Activated T-cell treated with anti-CD3 and anti-CD28 coated beads, Interleukin-2, amount 50 U/mL, for 4 hours (primary cell): ENCODE data around the gene TREM1. TPM values are rescaled to one million over a fixed set of nuclear protein-coding genes. Genes with fewer than 3 reads are reported as not detected.
A peak's percentile ranks its signal among the peaks of the same experiment; 100 is the strongest.

ENCODE experiments used
- ATAC-seq, 2 donors: fragments of 200-7000 bp; cut with Tn5 transposase; one replicate each; pipeline ENCODE4 v1.10.0; 2021
- DNase-seq: peaks from one replicate; pipeline ENCODE4 v3.0.0-alpha.2; 2020
- H3K27me3 Mint-ChIP-seq: one replicate; pipeline ENCODE4 v1.8.0; 2021; ENCODE audit warnings: low read depth, mixed read lengths
- H3K36me3 Mint-ChIP-seq: one replicate; pipeline ENCODE4 v1.8.0; 2022; ENCODE audit warnings: mixed read lengths; ENCODE audit not compliant: insufficient read depth
- H3K4me1 Mint-ChIP-seq: one replicate; pipeline ENCODE4 v1.8.0; 2021; ENCODE audit warnings: low read depth, mixed read lengths
- H3K4me3 Mint-ChIP-seq: one replicate; pipeline ENCODE4 v1.8.0; 2021; ENCODE audit warnings: mild to moderate bottlenecking, moderate library complexity, mixed read lengths
- H3K9me3 Mint-ChIP-seq: one replicate; pipeline ENCODE4 v1.8.0; 2021; ENCODE audit warnings: mixed read lengths
- total RNA-seq, 3 donors: library from RNA; stranded (reverse); gene quantifications; one replicate each; pipeline ENCODE4 v1.2.1, GENCODE V29; 2021

Gene TREM1
- total RNA-seq, result not detected

- ATAC-seq (no peak), DNase-seq (no peak)
These were observed at the start of gene TREM1 for GRCh38 chr6:41286544-41287346. Gene TREM1, minus strand, starts transcription at chr6:41286682. Its CDS starts 27 bp downstream, at chr6:41286655.

GRCh38 chr6:41335943-41336342 is 49.5 kb upstream of the TREM1 start:
- H3K27me3 Mint-ChIP-seq, result no peaks in the 10 kb centered on the region

More at GRCh38 chr6:41286544-41287346, at the start of gene TREM1:
- Mint-ChIP-seq H3K4me3 (no peak within 1 kb of the TSS), H3K9me3 (no peaks in the 10 kb centered on the region), H3K36me3 (no peaks in the 10 kb centered on the region), H3K27me3 (peaks cover 5% of the 10 kb centered on the region), H3K4me1 (peaks cover 5% of the 10 kb centered on the region)

GRCh38 chr6:41335296-41335695 is 48.8 kb upstream of the TREM1 start, which contains the start of gene NCR2:
Gene NCR2, plus strand, starts transcription at chr6:41335608. Its CDS starts 269 bp downstream, at chr6:41335877.
- Mint-ChIP-seq H3K4me1 (peaks cover 42% of the 10 kb centered on the region), H3K36me3 (no peaks in the 10 kb centered on the region), H3K4me3 (peak within 1 kb of the TSS; percentile 35), H3K27me3 (no peaks in the 10 kb centered on the region), H3K9me3 (no peaks in the 10 kb centered on the region)
- ATAC-seq (no peak), DNase-seq (no peak)

More at GRCh38 chr6:41335943-41336342, 49.5 kb upstream of the TREM1 start:
- Mint-ChIP-seq H3K9me3 (no peaks in the 10 kb centered on the region), H3K4me3 (no peak overlapping the region), H3K4me1 (peaks cover 42% of the 10 kb centered on the region), H3K36me3 (no peaks in the 10 kb centered on the region)
- no peak for ATAC-seq
- no peak for DNase-seq

- Mint-ChIP-seq H3K27me3 (no peaks in the 10 kb centered on the region), H3K9me3 (no peaks in the 10 kb centered on the region), H3K4me3 (no peak overlapping the region), H3K36me3 (no peaks in the 10 kb centered on the region), H3K4me1 (peaks cover 42% of the 10 kb centered on the region)
- no peak for DNase-seq
- no peak for ATAC-seq
These were observed 48.1 kb upstream of the TREM1 start for GRCh38 chr6:41334482-41335040.

- Mint-ChIP-seq H3K9me3 (no peaks in the 10 kb centered on the region), H3K4me1 (peaks cover 42% of the 10 kb centered on the region), H3K27me3 (peaks cover 2% of the 10 kb centered on the region), H3K4me3 (no peak overlapping the region), H3K36me3 (no peaks in the 10 kb centered on the region)
- ATAC-seq (no peak), DNase-seq (no peak)
These were observed 46.6 kb upstream of the TREM1 start for GRCh38 chr6:41332842-41333736.

- ATAC-seq (no peak), DNase-seq (no peak)
- Mint-ChIP-seq H3K27me3 (peaks cover 5% of the 10 kb centered on the region), H3K36me3 (no peaks in the 10 kb centered on the region), H3K4me1 (peaks cover 42% of the 10 kb centered on the region), H3K9me3 (no peaks in the 10 kb centered on the region), H3K4me3 (no peak overlapping the region)
These were observed 45.8 kb upstream of the TREM1 start for GRCh38 chr6:41332241-41332640.

GRCh38 chr6:41331401-41332150 is 45.1 kb upstream of the TREM1 start:
- no peak for DNase-seq
- no peaks in the 10 kb centered on the region for H3K36me3 Mint-ChIP-seq
- H3K27me3 Mint-ChIP-seq, result peaks cover 7% of the 10 kb centered on the region
- H3K9me3 Mint-ChIP-seq, result no peaks in the 10 kb centered on the region
- H3K4me3 Mint-ChIP-seq, result no peak overlapping the region
- peaks cover 42% of the 10 kb centered on the region for H3K4me1 Mint-ChIP-seq
- ATAC-seq, result no peak

- no peaks in the 10 kb centered on the region for H3K36me3 Mint-ChIP-seq
- ATAC-seq (no peak), DNase-seq (no peak)
- no peaks in the 10 kb centered on the region for H3K9me3 Mint-ChIP-seq
- H3K4me3 Mint-ChIP-seq, result no peak overlapping the region
- peaks cover 8% of the 10 kb centered on the region for H3K4me1 Mint-ChIP-seq
- peaks cover 22% of the 10 kb centered on the region for H3K27me3 Mint-ChIP-seq
These were observed 40.7 kb upstream of the TREM1 start for GRCh38 chr6:41327177-41327576.

- Mint-ChIP-seq H3K4me3 (no peak overlapping the region), H3K27me3 (peaks cover 22% of the 10 kb centered on the region), H3K4me1 (no peaks in the 10 kb centered on the region), H3K9me3 (no peaks in the 10 kb centered on the region), H3K36me3 (no peaks in the 10 kb centered on the region)
- no peak for DNase-seq
- no peak for ATAC-seq
These were observed 39.6 kb upstream of the TREM1 start for GRCh38 chr6:41326092-41326491.

- Mint-ChIP-seq H3K4me1 (no peaks in the 10 kb centered on the region), H3K4me3 (no peak overlapping the region), H3K27me3 (peaks cover 22% of the 10 kb centered on the region), H3K36me3 (no peaks in the 10 kb centered on the region), H3K9me3 (no peaks in the 10 kb centered on the region)
- ATAC-seq (no peak), DNase-seq (no peak)
These were observed 39.1 kb upstream of the TREM1 start for GRCh38 chr6:41325446-41326066.

- H3K4me3 Mint-ChIP-seq, result no peak overlapping the region
- peaks cover 24% of the 10 kb centered on the region for H3K27me3 Mint-ChIP-seq
- peaks cover 11% of the 10 kb centered on the region for H3K4me1 Mint-ChIP-seq
- ATAC-seq (no peak), DNase-seq (no peak)
- H3K36me3 Mint-ChIP-seq, result no peaks in the 10 kb centered on the region
- H3K9me3 Mint-ChIP-seq, result no peaks in the 10 kb centered on the region
These were observed 34.7 kb upstream of the TREM1 start for GRCh38 chr6:41321183-41321582.

- Mint-ChIP-seq H3K27me3 (peaks cover 22% of the 10 kb centered on the region), H3K9me3 (no peaks in the 10 kb centered on the region), H3K4me1 (peaks cover 11% of the 10 kb centered on the region), H3K4me3 (peak overlapping the region; percentile 63), H3K36me3 (no peaks in the 10 kb centered on the region)
- ATAC-seq, result peak; percentile 97 to 98
- DNase-seq, result peak; percentile 81
These were observed 32.4 kb upstream of the TREM1 start for GRCh38 chr6:41318654-41319565.

- H3K4me1 Mint-ChIP-seq, result peaks cover 11% of the 10 kb centered on the region
- H3K9me3 Mint-ChIP-seq, result no peaks in the 10 kb centered on the region
- ATAC-seq (no peak), DNase-seq (no peak)
- H3K27me3 Mint-ChIP-seq, result peaks cover 26% of the 10 kb centered on the region
- peak overlapping the region; percentile 20 for H3K4me3 Mint-ChIP-seq
- no peaks in the 10 kb centered on the region for H3K36me3 Mint-ChIP-seq
These were observed 31.8 kb upstream of the TREM1 start for GRCh38 chr6:41318261-41318653.
